ENCODE measurements around the gene MIB2.
"Not testable (repeated sequence)": the region's sequence is repeated elsewhere in the genome, so short reads cannot be mapped to it uniquely, and the experiment has no call there.

The MIB2 gene

DNA sequence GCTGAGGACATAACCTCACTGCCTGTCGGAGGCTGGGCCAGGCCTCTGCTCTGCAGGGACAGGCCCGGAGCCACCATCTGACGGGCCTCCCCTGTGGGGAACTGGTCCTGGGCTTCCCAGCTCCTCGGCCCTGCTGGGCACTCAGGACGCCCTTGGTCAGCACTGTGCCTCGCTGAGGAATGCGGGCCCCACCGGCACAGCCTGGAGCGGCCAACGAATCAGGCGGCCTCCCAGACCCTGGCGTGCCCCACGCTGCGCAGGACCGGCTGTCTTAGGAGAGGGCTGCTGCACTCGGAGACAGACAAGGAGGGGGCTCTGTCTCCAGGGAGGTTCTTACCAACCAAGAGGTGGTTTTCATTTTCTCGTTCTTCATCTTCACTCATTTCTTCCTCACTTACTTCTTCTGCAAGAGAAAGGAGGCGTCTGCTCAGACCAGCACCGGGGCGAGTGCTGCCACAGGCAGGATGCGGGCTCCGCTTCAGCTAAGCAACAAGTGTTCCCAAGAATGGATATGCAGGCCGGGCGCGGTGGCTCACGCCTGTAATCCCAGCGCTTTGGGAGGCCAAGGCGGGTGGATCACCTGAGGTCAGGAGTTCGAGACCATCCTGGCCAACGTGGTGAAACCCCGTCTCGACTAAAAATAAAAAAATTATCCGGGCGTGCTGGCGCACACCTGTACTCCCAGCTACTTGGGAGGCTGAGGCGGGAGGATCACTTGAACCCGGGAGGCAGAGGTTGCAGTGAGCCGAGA, 25.6 kb downstream of the MIB2 start:
- H3K27ac Mint-ChIP-seq; H3K27me3 Mint-ChIP-seq (ENCODE audit: low read depth); H3K4me1 Mint-ChIP-seq; H3K36me3 Mint-ChIP-seq (ENCODE audit: low read depth); H3K9me3 Mint-ChIP-seq; H3K4me3 Mint-ChIP-seq: not testable (repeated sequence)

DNA sequence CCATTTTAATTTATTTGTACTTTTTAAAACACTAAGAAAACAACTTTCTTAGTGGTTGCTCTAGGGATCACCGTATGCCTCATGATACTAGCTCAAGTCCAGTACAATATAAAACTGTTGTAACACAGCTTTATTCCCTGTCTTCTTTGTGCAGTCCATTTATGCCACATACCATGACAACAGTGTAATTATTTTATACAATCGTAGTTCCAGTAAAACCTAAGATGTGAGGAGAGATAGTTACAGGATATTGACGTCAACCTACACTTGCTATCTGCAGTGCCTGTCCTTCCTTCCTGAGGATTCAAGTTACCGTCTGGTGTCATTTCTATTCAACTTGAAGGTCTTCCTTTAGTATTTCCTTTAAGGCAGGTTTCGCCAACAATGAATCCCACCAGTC, 31.0 kb downstream of the MIB2 start:
- not testable (repeated sequence) for H3K27ac Mint-ChIP-seq; H3K4me3 Mint-ChIP-seq; H3K9me3 Mint-ChIP-seq; H3K27me3 Mint-ChIP-seq (ENCODE audit: low read depth); H3K4me1 Mint-ChIP-seq
- peaks cover 52% of the 10 kb centered on the region for H3K36me3 Mint-ChIP-seq (ENCODE audit: low read depth)

DNA sequence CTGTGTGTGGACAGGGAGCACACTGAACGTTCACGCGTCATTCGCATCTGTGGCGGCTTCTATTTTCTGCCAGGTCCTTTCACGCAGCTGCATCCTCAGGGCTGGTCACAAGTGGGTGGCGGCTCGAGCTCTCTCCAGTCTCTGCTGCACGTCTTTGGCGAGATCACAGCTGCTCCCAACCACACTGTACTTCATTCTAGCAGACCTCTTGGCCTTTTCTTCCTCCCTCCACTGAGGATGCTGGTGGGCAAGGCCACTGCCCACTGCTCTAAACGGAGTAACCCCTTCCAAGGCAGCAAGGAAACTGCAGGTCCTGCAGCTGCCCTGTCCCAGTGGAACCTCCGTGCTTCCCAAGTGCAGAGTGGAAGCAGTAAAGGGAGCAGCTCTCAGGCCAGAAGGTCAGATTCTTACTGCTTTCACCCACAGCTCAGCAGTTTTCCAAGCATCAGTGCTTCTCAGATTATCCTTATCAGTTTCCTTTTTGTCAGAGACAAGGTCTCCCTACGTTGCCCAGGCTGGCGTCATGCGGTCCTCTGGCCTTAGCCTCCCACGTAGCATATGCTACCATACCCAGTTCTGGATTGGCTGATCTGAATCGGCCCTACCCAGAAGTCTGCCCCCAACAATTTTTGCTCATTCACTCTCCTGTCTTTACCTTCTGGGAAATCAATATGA, 32.4 kb downstream of the MIB2 start:
- not testable (repeated sequence) for H3K27ac Mint-ChIP-seq; H3K27me3 Mint-ChIP-seq (ENCODE audit: low read depth); H3K4me1 Mint-ChIP-seq; H3K9me3 Mint-ChIP-seq; H3K4me3 Mint-ChIP-seq
- H3K36me3 Mint-ChIP-seq (ENCODE audit: low read depth), result peaks cover 64% of the 10 kb centered on the region

DNA sequence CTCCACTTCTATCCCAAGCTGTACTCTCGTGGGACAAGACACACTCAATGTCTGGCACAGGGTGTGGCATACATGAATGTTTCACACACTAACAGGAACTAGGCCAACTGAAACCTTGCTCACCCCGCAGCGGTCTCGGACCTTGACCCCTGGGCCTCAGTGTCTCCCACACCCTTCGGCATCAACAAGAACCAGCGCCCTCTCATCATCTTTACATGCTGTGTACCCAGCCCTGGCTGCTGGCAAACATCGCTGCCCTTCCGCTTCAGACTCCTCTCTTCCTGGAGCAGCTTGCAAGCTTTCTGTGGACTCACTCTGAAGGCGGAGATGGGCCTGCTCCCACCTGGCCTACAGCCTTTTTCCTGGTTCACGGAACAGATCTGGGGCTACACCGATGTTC, 33.0 kb downstream of the MIB2 start:
- H3K27ac Mint-ChIP-seq; H3K4me3 Mint-ChIP-seq; H3K9me3 Mint-ChIP-seq; H3K4me1 Mint-ChIP-seq; H3K27me3 Mint-ChIP-seq (ENCODE audit: low read depth): not testable (repeated sequence)
- H3K36me3 Mint-ChIP-seq (ENCODE audit: low read depth), result peaks cover 64% of the 10 kb centered on the region

DNA sequence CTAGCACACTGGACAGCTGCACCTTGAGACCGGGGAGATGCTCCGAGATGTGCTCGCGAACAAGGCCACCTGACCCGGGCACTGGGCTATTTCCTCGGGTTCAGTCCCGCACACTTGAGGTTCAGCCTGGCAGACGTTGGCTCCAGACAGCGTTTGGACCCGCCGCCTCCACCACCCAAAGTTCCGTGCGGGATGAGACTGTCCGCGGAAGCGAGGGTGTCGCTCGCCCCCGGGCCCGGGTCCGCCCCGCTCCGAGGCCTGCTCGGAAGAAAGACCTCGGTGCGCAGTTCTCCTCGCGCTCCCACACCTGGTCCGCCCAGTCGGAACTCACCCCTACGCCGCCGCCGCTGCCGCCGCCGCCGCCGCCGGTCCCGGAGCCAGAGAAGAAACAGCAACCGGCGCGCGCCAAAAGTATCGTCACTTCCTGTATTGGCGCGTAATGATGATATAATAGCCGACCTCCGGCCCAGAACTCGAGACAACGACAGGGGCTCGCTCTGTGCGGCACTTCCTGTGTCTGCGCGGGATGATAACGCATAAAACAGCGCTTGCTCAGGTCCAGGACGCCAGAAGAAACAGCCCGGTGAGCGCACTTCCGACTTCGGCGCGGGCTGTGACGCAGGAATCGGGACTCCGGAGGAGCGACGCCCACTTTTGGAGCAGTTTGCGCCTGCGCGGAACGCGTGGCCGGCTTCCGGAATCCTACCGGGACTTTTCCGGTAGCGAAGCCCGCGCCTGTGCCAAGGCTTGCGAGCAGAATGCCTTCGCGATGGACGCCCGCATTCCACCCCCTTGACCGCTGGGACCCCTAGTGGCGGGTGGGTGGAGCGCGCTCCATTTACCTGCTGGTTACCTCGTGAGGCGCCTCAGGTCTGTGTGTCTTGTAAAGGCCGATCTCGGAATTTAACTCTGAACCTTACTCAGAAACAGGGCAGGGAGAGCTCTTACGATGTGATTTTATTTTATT, 43.6 kb downstream of the MIB2 start, which contains the start of gene CDK11B:
CDK11B (minus strand) TSS at position 422 of the 967 bp plus-strand sequence. CDS start 1,519 bp downstream, outside the sequence.
- not testable (repeated sequence) for H3K27me3 Mint-ChIP-seq (ENCODE audit: low read depth); H3K36me3 Mint-ChIP-seq (ENCODE audit: low read depth); H3K9me3 Mint-ChIP-seq; H3K4me1 Mint-ChIP-seq
- TF ChIP-seq, protein P1, sequence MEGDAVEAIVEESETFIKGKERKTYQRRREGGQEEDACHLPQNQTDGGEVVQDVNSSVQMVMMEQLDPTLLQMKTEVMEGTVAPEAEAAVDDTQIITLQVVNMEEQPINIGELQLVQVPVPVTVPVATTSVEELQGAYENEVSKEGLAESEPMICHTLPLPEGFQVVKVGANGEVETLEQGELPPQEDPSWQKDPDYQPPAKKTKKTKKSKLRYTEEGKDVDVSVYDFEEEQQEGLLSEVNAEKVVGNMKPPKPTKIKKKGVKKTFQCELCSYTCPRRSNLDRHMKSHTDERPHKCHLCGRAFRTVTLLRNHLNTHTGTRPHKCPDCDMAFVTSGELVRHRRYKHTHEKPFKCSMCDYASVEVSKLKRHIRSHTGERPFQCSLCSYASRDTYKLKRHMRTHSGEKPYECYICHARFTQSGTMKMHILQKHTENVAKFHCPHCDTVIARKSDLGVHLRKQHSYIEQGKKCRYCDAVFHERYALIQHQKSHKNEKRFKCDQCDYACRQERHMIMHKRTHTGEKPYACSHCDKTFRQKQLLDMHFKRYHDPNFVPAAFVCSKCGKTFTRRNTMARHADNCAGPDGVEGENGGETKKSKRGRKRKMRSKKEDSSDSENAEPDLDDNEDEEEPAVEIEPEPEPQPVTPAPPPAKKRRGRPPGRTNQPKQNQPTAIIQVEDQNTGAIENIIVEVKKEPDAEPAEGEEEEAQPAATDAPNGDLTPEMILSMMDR (IDR thresholded peaks at IDR 0.05; ENCODE audit: unreplicated experiment in 3 of 3), result peak; percentile 32 to 41 (median 33)
- Mint-ChIP-seq H3K27ac (peak within 1 kb of the TSS; percentile 99 to 100 (median 100)), H3K4me3 (peak within 1 kb of the TSS; percentile 94 to 99 (median 97))

DNA sequence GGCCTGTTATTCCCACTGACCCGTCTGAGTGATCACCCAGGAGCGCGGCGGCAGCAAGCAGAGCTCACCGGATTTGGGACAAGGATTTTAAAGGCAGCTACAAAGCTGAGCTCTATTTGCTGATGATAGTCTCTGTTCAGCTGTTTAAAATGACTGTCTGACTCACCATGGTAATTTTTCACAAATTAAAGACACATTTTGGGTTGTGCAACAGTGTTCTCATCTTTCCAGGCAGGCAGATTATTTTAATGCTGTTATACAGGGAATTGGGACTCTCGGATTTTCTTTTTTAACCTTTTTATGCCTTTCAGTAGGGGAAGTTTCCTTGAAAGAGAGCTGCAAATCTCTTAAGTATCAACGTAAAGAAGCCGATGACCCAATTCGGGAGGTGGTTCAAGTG, 47.1 kb downstream of the MIB2 start:
- not testable (repeated sequence) for H3K27ac Mint-ChIP-seq; H3K4me3 Mint-ChIP-seq; H3K36me3 Mint-ChIP-seq (ENCODE audit: low read depth); H3K9me3 Mint-ChIP-seq; H3K27me3 Mint-ChIP-seq (ENCODE audit: low read depth); H3K4me1 Mint-ChIP-seq

DNA sequence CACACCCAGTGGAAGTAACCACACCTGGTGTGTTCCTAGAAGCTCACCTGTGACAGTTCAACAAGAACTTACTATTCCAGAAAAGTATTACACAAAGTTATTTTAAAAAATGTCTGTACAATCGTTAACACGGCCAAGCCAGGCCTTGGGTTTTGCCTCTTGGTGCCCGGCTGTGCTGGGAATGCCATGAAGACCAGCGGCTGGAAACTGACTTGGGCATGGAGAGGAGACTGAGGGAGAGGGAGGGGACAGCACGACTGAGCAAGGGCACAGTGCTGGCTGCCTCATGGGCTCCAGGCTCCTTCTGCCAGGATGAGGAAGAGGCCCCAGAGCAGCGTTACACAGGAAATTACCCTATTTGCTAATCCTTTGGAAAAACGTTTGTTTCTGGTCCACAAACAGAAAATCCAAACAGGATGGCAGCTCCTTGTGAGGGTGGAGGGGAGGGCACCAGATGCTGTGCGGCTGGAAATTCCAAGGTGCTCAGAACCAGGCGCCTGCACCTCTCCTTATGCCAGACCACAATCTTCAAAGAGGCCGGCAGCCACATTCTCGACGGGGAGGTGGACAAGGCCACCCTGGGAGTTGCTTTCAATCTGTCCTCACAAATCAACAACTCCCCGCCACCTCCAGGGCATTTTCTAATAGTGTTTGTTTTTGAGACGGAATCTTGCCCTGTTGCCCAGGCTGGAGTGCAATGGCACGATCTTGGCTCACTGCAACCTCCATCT, 47.7 kb downstream of the MIB2 start:
- not testable (repeated sequence) for H3K27ac Mint-ChIP-seq; H3K9me3 Mint-ChIP-seq; H3K36me3 Mint-ChIP-seq (ENCODE audit: low read depth); H3K4me3 Mint-ChIP-seq; H3K27me3 Mint-ChIP-seq (ENCODE audit: low read depth); H3K4me1 Mint-ChIP-seq

DNA sequence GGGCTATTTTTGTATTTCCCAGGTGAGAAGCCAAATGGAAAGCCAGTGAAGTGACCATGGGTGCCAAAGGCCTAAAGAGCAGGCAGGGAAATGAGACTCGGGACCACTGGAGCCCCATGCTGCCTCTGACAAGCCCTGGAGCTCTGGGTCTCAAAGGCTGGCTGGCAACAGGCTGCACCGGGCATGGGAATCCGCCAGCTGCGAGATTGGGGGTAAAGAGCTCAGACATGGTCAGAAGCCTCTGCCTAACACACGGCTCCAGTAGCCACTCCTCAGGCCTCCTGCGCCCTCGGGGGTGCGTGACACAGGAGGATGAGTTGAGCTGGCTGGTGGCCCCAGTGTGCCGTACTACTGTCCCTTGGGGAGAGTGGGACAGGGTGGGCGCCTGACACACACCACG, 49.0 kb downstream of the MIB2 start:
- H3K9me3 Mint-ChIP-seq; H3K4me1 Mint-ChIP-seq; H3K27me3 Mint-ChIP-seq (ENCODE audit: low read depth); H3K27ac Mint-ChIP-seq; H3K4me3 Mint-ChIP-seq: not testable (repeated sequence)
- H3K36me3 Mint-ChIP-seq (ENCODE audit: low read depth), result peaks cover 14% of the 10 kb centered on the region
